MCF 10A (cell line): ENCODE measurements around the gene C19orf12. TPM values are rescaled to one million over a fixed set of nuclear protein-coding genes. Genes with fewer than 3 reads are reported as not detected.

Experiments used
- BruUV-seq: library from RNA; stranded (reverse); fragments of 400-500 nt; replicated peaks from 2 replicates; lab custom pipeline; 2021; lab: Mats Ljungman, UMichigan
- CTCF ChIA-PET: fragments of 300-600 bp; sonication (Branson Sonifier 250); formaldehyde crosslinking; extraction: SDS; loops from one replicate; lab custom pipeline; 2021; ENCODE audit warnings: antibody characterized with exemption, inconsistent platforms; lab: Yijun Ruan, JAX
- POLR2A ChIA-PET: fragments of 300-600, 350-650 bp; sonication (Branson Sonifier 250); formaldehyde crosslinking; extraction: SDS; loops from one replicate; lab custom pipeline; 2020; ENCODE audit warnings: antibody characterized with exemption, inconsistent platforms; lab: Yijun Ruan, JAX
- DNase-seq: peaks from one replicate; pipeline ENCODE4 v3.0.0-alpha.2; 2018; ENCODE audit not compliant: unreplicated experiment
- H3K27ac Mint-ChIP-seq: one replicate; pipeline ENCODE4 v1.8.0; 2022; ENCODE audit warnings: mild to moderate bottlenecking, low read depth, mixed read lengths; ENCODE audit not compliant: unreplicated experiment
- H3K27me3 Mint-ChIP-seq: one replicate; pipeline ENCODE4 v1.8.0; 2022; ENCODE audit warnings: mixed read lengths; ENCODE audit not compliant: insufficient read depth, unreplicated experiment
- H3K36me3 Mint-ChIP-seq: one replicate; pipeline ENCODE4 v1.8.0; 2022; ENCODE audit warnings: mild to moderate bottlenecking, moderate library complexity, mixed read lengths; ENCODE audit not compliant: insufficient read depth, unreplicated experiment
- H3K4me1 Mint-ChIP-seq: one replicate; pipeline ENCODE4 v1.8.0; 2022; ENCODE audit warnings: mixed read lengths; ENCODE audit not compliant: insufficient read depth, unreplicated experiment
- H3K4me3 Mint-ChIP-seq: one replicate; pipeline ENCODE4 v1.8.0; 2022; ENCODE audit warnings: mild to moderate bottlenecking, moderate library complexity, mixed read lengths; ENCODE audit not compliant: unreplicated experiment
- H3K9me3 Mint-ChIP-seq: one replicate; pipeline ENCODE4 v1.8.0; 2022; ENCODE audit warnings: mixed read lengths; ENCODE audit not compliant: unreplicated experiment
- intact Hi-C: fragments of 100-400 bp; cut with micrococcal nuclease; formaldehyde crosslinking; loops from 2 replicates; pipeline ENCODE4 v1.14.1; 2022
- total RNA-seq: library from RNA; stranded (reverse); gene quantifications from 2 replicates; pipeline ENCODE4 v1.2.3, GENCODE V29; 2022
- TF ChIP-seq, protein P1 (sequence below): fragments of 200-600 bp; IDR thresholded peaks from one replicate; pipeline ENCODE4 v1.8.0; 2022; ENCODE audit warnings: antibody characterized with exemption, mild to moderate bottlenecking; ENCODE audit not compliant: unreplicated experiment

The C19orf12 gene
- total RNA-seq, 1 experiment from 2014 or later, result 21.6 TPM

DNA sequence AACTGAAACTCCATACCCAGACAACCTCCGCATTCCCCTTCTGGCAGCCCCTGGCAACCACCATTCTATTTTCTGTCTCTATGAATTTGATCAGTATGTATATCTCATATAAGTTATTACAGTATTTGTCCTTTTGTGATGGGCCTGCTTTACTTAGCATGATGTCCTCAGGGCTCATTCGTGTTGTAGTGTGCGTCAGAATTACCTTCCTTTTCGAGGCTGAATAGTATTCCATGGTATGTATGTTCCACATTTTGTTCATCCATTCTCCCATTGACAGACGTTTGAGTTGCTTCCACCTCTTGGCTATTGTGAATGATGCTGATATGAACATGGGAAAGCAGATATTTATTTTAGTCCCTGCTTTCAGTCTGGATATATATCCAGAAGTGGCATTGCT lies 44.8 kb downstream of the C19orf12 start:
- TF ChIP-seq, protein P1, sequence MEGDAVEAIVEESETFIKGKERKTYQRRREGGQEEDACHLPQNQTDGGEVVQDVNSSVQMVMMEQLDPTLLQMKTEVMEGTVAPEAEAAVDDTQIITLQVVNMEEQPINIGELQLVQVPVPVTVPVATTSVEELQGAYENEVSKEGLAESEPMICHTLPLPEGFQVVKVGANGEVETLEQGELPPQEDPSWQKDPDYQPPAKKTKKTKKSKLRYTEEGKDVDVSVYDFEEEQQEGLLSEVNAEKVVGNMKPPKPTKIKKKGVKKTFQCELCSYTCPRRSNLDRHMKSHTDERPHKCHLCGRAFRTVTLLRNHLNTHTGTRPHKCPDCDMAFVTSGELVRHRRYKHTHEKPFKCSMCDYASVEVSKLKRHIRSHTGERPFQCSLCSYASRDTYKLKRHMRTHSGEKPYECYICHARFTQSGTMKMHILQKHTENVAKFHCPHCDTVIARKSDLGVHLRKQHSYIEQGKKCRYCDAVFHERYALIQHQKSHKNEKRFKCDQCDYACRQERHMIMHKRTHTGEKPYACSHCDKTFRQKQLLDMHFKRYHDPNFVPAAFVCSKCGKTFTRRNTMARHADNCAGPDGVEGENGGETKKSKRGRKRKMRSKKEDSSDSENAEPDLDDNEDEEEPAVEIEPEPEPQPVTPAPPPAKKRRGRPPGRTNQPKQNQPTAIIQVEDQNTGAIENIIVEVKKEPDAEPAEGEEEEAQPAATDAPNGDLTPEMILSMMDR, result no peak
- Mint-ChIP-seq H3K36me3 (peaks cover 14% of the 10 kb centered on the region), H3K4me3 (no peak overlapping the region), H3K27me3 (no peaks in the 10 kb centered on the region), H3K4me1 (peaks cover 18% of the 10 kb centered on the region), H3K27ac (no peak overlapping the region), H3K9me3 (no peaks in the 10 kb centered on the region)
- no peak for DNase-seq
- intact Hi-C loops, result no loop called here
- no TSS peak for BruUV-seq
- POLR2A ChIA-PET, result no interaction called here
- CTCF ChIA-PET, result no interaction called here

DNA sequence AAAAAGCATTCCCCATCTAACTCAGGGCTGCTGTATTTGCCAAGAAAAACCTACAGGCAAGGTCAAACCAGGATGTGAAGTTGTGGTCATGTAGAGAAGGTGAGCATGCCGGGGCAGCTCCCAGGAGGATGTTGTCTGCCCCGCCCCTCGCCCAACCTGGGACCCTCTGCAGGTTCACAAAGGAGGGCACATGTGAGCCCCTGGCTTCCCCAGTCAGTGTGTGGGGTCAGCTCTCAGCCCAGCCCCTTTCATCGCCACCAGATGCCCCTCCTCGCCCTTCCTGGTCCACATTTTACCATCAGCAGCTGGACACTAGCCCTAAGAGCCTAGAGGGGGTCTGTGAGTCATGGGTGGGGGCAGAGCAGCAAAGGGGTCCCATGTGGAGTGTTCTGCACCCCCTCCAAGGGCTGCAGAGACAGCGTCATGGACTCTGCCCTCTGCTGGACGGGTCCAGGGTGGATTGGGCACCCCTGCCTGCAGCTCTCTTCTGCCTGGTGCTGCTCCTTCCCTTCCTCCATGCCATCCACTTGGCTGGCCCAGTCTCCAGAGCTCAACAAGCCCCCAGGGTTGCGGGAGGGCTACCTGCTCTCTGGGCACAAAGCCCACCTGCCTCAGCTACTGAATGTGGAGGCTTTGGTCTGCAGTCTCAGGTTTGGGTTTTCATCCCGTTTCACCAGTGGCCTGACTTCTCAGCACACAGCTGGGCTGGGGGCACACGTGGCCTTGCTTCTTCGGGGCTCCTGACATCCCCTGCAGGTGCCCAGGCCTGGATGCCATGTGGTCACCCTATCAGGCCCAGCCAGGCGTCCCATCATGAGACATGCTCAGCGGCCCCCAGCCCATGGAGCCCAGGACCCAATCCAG lies 46.1 kb downstream of the C19orf12 start:
- Mint-ChIP-seq H3K27ac (no peak overlapping the region), H3K36me3 (peaks cover 14% of the 10 kb centered on the region), H3K27me3 (no peaks in the 10 kb centered on the region), H3K4me3 (peak overlapping the region; percentile 16), H3K9me3 (no peaks in the 10 kb centered on the region), H3K4me1 (peaks cover 24% of the 10 kb centered on the region)
- TF ChIP-seq, protein P1, result peak; percentile 14
- intact Hi-C loops, result no loop called here
- ChIA-PET CTCF (interaction anchor here (0.6 to 1.4 kb wide), 6 partner anchors 23 to 1638 kb away, joined by 3 to 4 read pairs (median 3); no protein-coding TSS in a partner anchor), POLR2A (interaction anchor here (0.7 kb wide), 1 partner anchor 273 kb away, joined by 5 read pairs; the partner anchor contains the start of gene URI1)
- DNase-seq, result no peak
- no TSS peak for BruUV-seq

DNA sequence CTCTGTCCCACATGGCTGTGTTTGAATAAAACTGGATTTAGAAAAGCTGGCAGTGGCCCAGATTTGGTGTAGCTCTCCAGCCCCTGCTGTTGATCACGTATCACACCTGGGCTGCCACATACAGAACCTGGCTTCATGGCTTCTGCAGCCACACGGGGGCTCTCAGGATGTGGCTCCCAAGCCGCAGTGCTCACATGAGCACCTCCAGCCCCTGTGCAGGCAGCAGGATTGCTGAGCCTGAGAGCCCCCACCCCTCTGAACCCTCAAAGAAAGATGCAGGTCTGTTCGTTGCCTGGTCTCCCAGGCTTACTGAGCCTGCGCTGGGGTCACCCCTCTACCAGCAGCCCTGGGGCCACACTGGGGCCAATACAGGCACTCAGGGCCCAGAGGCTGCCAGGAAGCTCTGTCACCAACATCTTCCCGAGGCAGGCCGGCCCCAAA lies 47.1 kb downstream of the C19orf12 start:
- intact Hi-C loops, result no loop called here
- BruUV-seq, result no TSS peak
- no peaks in the 10 kb centered on the region for H3K9me3 Mint-ChIP-seq

DNA sequence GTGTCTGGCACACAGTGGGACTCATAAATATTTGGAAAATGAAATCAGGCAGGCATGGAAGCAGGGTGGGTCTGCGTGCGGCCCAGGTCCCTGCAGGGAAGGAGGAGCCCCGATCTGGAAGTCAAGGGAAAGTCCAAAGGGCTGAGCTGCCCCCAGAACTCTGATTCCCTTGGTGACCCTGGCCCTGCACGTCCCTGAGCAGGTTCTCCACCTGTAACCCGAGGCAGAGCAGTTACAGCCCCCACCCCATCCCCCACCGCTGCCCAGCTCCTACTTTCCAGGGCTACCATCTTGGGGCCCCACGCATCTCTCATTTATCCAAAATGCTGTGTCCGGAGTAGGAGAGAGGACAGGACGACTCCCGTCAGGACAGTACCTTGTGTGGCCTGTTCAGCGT lies 47.7 kb downstream of the C19orf12 start:
- CTCF ChIA-PET, result interaction anchor here (1.1 to 1.4 kb wide), 2 partner anchors 49 to 205 kb away, joined by 4 to 9 read pairs; no protein-coding TSS in a partner anchor
- no TSS peak for BruUV-seq

More for the DNA sequence above, 47.1 kb downstream of the C19orf12 start:
- peaks cover 24% of the 10 kb centered on the region for H3K4me1 Mint-ChIP-seq
- peaks cover 10% of the 10 kb centered on the region for H3K36me3 Mint-ChIP-seq
- TF ChIP-seq, protein P1, result no peak
- DNase-seq, result no peak
- H3K27ac Mint-ChIP-seq, result no peak overlapping the region
- CTCF ChIA-PET, result interaction anchor here (1.1 to 1.4 kb wide), 5 partner anchors 49 to 205 kb away, joined by 3 to 9 read pairs (median 4); no protein-coding TSS in a partner anchor
- H3K27me3 Mint-ChIP-seq, result no peaks in the 10 kb centered on the region
- no peak overlapping the region for H3K4me3 Mint-ChIP-seq
- POLR2A ChIA-PET, result interaction anchor here (0.7 kb wide), 1 partner anchor 274 kb away, joined by 5 read pairs; the partner anchor contains the start of gene URI1

More for the DNA sequence above, 47.7 kb downstream of the C19orf12 start:
- POLR2A ChIA-PET, result no interaction called here
- TF ChIP-seq, protein P1, result no peak
- H3K27ac Mint-ChIP-seq, result no peak overlapping the region
- no peak for DNase-seq
- H3K4me1 Mint-ChIP-seq, result peaks cover 26% of the 10 kb centered on the region
- H3K36me3 Mint-ChIP-seq, result peaks cover 10% of the 10 kb centered on the region
- no peaks in the 10 kb centered on the region for H3K9me3 Mint-ChIP-seq
- peak overlapping the region; percentile 76 for H3K4me3 Mint-ChIP-seq
- H3K27me3 Mint-ChIP-seq, result no peaks in the 10 kb centered on the region
- intact Hi-C loops, result no loop called here
